ENCODE data around the gene SGO2.

DNA sequence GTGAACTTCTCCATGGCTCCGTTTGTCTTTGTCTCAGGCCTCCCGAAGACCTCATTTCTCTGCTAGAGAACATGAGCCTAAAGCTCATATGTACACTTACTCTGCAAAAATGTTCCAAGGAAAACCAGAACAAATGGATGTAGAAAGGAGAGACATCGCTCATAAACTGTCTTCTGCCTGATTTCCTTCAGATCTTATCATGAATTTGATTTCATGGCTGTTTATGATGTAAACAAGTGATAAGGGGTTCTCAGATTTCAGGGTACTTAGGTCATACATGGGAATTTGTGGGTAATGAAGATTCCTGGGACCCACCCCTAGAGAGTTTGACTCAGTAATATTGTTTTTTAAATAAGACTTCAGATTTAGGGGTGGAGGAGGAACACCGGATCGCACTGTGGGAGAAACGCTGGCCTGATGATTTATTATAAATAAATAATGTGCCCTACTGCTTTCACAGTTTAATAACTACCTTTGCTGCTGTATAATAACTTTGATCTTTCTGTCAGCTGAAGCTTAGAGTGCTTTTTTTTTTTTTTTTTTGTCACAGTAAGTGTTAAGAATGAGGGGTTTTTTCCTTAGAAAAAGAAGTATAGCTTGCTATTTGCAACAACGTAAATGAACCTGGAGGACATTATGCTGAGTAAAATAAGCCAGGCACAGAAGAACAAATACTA lies 74.7 kb downstream of the SGO2 start:
- TF ChIP-seq, protein P1, sequence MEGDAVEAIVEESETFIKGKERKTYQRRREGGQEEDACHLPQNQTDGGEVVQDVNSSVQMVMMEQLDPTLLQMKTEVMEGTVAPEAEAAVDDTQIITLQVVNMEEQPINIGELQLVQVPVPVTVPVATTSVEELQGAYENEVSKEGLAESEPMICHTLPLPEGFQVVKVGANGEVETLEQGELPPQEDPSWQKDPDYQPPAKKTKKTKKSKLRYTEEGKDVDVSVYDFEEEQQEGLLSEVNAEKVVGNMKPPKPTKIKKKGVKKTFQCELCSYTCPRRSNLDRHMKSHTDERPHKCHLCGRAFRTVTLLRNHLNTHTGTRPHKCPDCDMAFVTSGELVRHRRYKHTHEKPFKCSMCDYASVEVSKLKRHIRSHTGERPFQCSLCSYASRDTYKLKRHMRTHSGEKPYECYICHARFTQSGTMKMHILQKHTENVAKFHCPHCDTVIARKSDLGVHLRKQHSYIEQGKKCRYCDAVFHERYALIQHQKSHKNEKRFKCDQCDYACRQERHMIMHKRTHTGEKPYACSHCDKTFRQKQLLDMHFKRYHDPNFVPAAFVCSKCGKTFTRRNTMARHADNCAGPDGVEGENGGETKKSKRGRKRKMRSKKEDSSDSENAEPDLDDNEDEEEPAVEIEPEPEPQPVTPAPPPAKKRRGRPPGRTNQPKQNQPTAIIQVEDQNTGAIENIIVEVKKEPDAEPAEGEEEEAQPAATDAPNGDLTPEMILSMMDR (conservative IDR thresholded peaks at IDR 0.05 in 1 of 2, IDR thresholded peaks at IDR 0.05 in 1 of 2; ENCODE audit: extremely low read depth in 1 of 2, insufficient read depth in 1 of 2, low read depth in 1 of 2, low read length in 2 of 2): no peak
- TF ChIP-seq EZH2 (IDR thresholded peaks at IDR 0.05; ENCODE audit: borderline replicate concordance, low read length): no peak
